ENCODE measurements around the gene KRT6C.
A peak's percentile ranks its signal among the peaks of the same experiment; 100 is the strongest.

The KRT6C gene

GRCh38 chr12:52434760-52435530 is 38.7 kb downstream of the KRT6C start:
- DNase-seq: no peak

GRCh38 chr12:52434081-52434733 is 39.4 kb downstream of the KRT6C start, which contains the start of gene KRT75:
Gene KRT75 (minus strand): TSS chr12:52434371. CDS start chr12:52434304, 67 bp downstream.
- no peak for DNase-seq

- no peak for DNase-seq
Measured at GRCh38 chr12:52433501-52434080, 40.0 kb downstream of the KRT6C start.

GRCh38 chr12:52432559-52433207 is 40.9 kb downstream of the KRT6C start:
- no peak for DNase-seq

GRCh38 chr12:52428121-52428520 is 45.5 kb downstream of the KRT6C start:
- no peak for DNase-seq

- DNase-seq: no peak
Measured at GRCh38 chr12:52427083-52427482, 46.5 kb downstream of the KRT6C start.

GRCh38 chr12:52426034-52426433 is 47.6 kb downstream of the KRT6C start:
- no peak for DNase-seq

GRCh38 chr12:52425466-52425865 is 48.1 kb downstream of the KRT6C start:
- DNase-seq: no peak

- DNase-seq: peak; percentile 16
Measured at GRCh38 chr12:52423661-52424500, 49.7 kb downstream of the KRT6C start.

GRCh38 chr12:52423035-52423434 is 50.6 kb downstream of the KRT6C start:
- DNase-seq: no peak

GRCh38 chr12:52419656-52420055 is 53.9 kb downstream of the KRT6C start:
- no peak for DNase-seq

GRCh38 chr12:52418576-52419110 is 55.0 kb downstream of the KRT6C start:
- no peak for DNase-seq
